GM18951 (cell line): ENCODE data around the gene DMC1.
"Not testable (repeated sequence)": the region's sequence is repeated elsewhere in the genome, so short reads cannot be mapped to it uniquely, and the experiment has no call there.

Experiments used
- POLR2A ChIP-seq: IDR thresholded peaks from 4 replicates; pipeline ENCODE4 v1.6.1; 2011; ENCODE audit warnings: mild to moderate bottlenecking; ENCODE audit not compliant: insufficient read length, insufficient read depth; ENCODE audit errors: extremely low read depth
- in situ Hi-C: fragments of 300-500 bp; cut with MboI; formaldehyde crosslinking; loops from one replicate; pipeline ENCODE4 v1.12.0; 2022; ENCODE audit warnings: low sequenced_read_pairs, mixed read lengths, inconsistent platforms; ENCODE audit not compliant: unreplicated experiment

The DMC1 gene

DNA sequence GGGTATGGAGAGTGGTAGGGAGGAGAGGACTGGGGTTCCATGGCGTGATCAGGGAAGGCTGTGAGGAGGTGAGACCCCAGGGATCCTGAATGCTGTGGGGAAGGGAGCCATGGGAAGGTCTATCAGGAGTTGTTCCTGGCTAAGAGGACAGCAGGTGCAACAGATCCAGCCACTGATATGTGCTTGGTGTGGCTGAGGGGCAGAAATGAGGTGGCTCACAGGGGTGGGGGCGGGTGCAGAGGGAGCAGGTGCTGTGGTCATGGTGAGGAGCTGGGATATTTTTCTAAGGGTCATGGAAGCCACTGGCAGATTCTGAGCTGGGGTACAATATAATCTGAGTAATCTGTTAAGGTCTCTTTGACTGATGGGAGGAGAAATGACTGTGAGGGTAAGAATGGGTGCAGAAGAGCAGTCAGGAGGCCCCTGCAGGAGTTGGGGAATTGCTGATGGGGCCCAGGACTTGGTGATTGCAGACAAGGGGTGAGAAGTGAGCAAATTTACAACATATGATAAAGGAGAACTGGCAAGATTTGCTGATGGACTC, 31.3 kb upstream of the DMC1 start:
- in situ Hi-C loops: no loop called here
- TF ChIP-seq POLR2A: no peak

DNA sequence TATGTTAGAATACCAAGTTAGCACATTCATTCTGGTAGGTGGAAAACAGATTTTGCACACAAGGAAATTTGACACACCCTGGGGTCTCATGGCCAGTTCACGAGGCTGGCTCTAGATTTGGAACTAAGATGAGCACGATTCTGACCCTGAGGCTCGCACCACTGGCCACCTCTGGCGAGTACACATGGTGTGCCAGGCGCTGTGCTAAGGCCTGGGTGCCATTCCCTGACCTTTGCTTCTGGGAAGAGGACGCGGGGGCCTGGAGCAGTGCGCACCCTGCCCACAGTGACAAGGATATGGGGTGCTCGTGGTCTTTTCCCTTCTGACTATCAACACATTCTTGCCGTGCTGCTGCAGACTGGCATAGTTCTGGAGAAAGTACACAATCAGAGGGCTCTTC, 29.5 kb upstream of the DMC1 start:
- no peak for TF ChIP-seq POLR2A
- in situ Hi-C loops: no loop called here

DNA sequence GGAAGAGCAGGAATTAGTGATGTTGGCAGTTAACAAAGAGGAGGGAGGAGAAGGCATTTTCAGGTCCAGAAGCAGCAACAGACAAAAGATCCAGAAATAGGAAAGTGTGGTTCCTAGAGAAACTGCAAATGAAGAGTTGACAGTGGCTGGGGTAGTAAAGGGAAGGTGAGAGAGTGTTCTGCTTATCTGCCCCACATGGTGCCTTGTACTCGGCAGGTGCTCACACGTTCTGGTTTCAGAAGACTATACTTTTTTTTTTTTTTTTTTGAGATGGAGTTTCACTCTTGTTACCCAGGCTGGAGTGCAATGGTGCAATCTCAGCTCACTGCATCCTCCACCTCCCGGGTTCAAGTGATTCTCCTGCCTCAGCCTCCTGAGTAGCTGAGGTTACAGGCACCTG, 12.9 kb upstream of the DMC1 start:
- in situ Hi-C loops: not testable (repeated sequence)

GRCh38 chr22:38578505-38578904, 8.5 kb upstream of the DMC1 start:
- no peak for TF ChIP-seq POLR2A
- in situ Hi-C loops: loop anchor here (10.0 kb wide), 1 partner anchor 534 kb away; no protein-coding TSS in a partner anchor

GRCh38 chr22:38572065-38572464, 2.1 kb upstream of the DMC1 start:
- no peak for TF ChIP-seq POLR2A
- in situ Hi-C loops: loop anchor here (10.0 kb wide), 1 partner anchor 527 kb away; no protein-coding TSS in a partner anchor

GRCh38 chr22:38570779-38571364, 889 bp upstream of the DMC1 start:
- in situ Hi-C loops: loop anchor here (10.0 kb wide), 1 partner anchor 526 kb away; no protein-coding TSS in a partner anchor
- no peak for TF ChIP-seq POLR2A

DNA sequence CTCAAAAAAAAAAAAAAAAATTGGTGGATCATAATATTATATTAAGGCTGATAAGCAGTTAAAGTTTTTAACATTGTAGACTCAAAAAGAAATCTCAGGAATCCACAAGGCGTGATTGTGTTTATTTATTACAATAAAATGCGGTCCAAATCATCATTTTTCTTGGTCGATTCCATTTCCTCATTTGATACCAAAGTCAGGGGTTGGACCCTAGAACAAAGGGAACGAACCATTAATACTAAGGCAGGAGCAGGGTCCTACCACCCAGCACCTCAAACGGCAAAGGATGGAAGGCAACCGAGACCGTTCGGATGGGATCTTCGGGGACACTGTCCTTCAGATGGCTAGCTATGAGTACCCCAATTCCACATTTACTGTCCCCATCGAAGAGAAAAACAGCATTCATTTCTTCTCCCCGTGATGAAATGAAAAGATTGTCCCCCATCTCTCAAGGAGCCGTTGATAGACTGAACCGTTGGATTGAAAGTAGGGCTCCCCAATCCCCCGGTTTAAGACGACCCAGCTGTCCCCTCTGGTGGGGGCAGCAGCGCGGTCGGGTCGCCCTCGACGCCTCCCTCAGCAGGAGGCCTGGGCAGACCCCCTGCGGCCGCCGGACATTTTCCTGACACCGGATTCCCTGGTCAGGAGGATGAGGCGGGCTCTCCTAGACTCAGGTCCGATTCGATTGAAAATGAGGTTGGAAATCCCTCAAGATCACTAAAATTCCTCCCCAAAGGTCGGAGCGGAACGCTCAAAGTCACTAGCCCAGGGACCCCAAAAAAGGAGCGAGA, 607 bp downstream of the DMC1 start:
- in situ Hi-C loops: no loop called here
- no peak for TF ChIP-seq POLR2A

- in situ Hi-C loops: no loop called here
- TF ChIP-seq POLR2A: no peak
Observed at GRCh38 chr22:38567531-38568285, 2.3 kb downstream of the DMC1 start.

GRCh38 chr22:38566726-38567504, 3.1 kb downstream of the DMC1 start:
- TF ChIP-seq POLR2A: no peak
- in situ Hi-C loops: no loop called here

- TF ChIP-seq POLR2A: no peak
- in situ Hi-C loops: no loop called here
Observed at GRCh38 chr22:38565441-38565840, 4.5 kb downstream of the DMC1 start.

DNA sequence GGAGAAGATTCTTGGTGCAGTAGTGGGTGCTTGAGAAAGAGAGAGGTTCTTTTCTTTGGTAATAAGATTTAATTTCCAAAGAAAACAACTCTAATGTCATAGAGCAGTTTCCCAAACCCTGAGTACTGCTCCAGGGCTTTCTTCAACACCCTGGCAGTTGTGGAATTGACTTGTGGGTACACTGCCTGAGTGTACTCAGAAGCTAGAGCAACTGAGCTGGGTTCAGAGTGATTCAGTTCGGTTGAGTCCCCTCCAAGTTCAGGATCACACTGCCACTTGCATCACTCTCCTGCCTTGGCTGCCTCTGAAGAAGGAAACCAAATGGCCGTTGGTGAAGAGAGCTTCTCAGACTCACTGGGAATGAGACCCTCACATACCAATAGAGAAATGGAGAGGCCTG, 5.3 kb downstream of the DMC1 start:
- in situ Hi-C loops: no loop called here
- TF ChIP-seq POLR2A: no peak

DNA sequence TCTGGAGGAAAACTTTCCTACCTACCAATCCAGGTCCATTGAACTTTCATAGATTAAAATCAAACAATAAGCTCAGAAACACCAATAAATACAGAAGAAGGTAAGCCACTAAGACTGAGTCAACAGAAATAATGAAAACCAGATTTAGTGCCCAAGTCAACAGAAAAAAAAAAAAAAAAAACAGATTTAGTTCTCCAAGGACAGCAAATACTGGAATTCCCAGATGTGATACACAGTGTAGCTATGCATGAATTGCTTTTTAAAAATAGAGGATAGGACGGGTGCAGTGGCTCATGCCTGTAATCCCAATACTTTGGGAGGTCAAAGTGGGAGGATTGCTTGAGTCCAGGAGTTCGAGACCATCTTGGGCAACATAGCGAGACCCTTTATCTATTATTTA, 15.7 kb downstream of the DMC1 start:
- in situ Hi-C loops: no loop called here
- no peak for TF ChIP-seq POLR2A
